Effector memory CD4-positive, alpha-beta T cell (primary cell): ENCODE data around the gene PRRT1.
A peak's percentile ranks its signal among the peaks of the same experiment; 100 is the strongest.

ENCODE experiments used
- DNase-seq, 3 donors: peaks; one replicate each; pipeline ENCODE4 v3.0.0-alpha.2; 2020
- H3K27ac ChIP-seq: 2 replicates; pipeline ENCODE4 v1.7.0; 2013; ENCODE audit warnings: mild to moderate bottlenecking, low read length, moderate library complexity; ENCODE audit not compliant: insufficient read depth, poor library complexity, severe bottlenecking
- H3K27me3 ChIP-seq: replicated peaks from 2 replicates; pipeline ENCODE4 v1.7.0; 2013; ENCODE audit warnings: mild to moderate bottlenecking, low read length; ENCODE audit not compliant: insufficient read depth, control insufficient read depth, poor library complexity, severe bottlenecking
- H3K36me3 ChIP-seq: 2 replicates; pipeline ENCODE4 v1.7.0; 2013; ENCODE audit warnings: mild to moderate bottlenecking, low read length, moderate library complexity; ENCODE audit not compliant: control insufficient read depth, insufficient read depth
- H3K4me1 ChIP-seq: 2 replicates; pipeline ENCODE4 v1.7.0; 2013; ENCODE audit warnings: low read length, mild to moderate bottlenecking; ENCODE audit not compliant: control insufficient read depth, insufficient read depth, poor library complexity, severe bottlenecking
- H3K4me3 ChIP-seq: 2 replicates; pipeline ENCODE4 v1.7.0; 2013; ENCODE audit warnings: low read length, low read depth, mild to moderate bottlenecking; ENCODE audit not compliant: insufficient read depth, poor library complexity, severe bottlenecking
- H3K9me3 ChIP-seq: 2 replicates; pipeline ENCODE4 v1.7.0; 2013; ENCODE audit warnings: mild to moderate bottlenecking, low read length, moderate library complexity; ENCODE audit not compliant: control insufficient read depth

Gene PRRT1

DNA sequence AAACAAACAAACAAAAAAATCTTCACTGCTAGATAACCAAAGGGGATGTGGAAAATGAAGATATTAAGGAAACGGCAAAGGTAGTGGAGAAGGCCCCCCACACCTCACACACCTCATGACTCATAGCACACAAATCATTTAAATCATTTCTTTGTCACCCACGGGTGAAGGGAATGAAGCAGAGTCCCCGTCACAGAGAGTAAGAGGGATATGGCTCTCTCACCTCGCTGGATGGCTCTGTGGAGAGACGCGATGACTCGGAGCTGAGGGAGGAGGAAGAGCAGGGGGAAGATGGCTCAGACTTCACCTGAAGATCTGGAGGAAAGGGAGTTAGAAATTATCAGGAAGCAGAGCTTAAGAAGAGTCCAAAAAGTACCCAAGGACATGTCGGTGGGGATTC is 24.9 kb downstream of the PRRT1 start:
- peaks cover 23% of the 10 kb centered on the region for H3K4me1 ChIP-seq
- no peak for DNase-seq
- no peaks in the 10 kb centered on the region for H3K9me3 ChIP-seq
- H3K27me3 ChIP-seq: no peaks in the 10 kb centered on the region
- no peak overlapping the region for H3K4me3 ChIP-seq
- H3K27ac ChIP-seq: peak overlapping the region; percentile 82
- peaks cover 21% of the 10 kb centered on the region for H3K36me3 ChIP-seq

GRCh38 chr6:32123681-32124080 is 28.1 kb downstream of the PRRT1 start:
- Histone ChIP-seq H3K27me3 (no peaks in the 10 kb centered on the region), H3K4me3 (no peak overlapping the region), H3K36me3 (peaks cover 46% of the 10 kb centered on the region), H3K4me1 (peaks cover 12% of the 10 kb centered on the region), H3K27ac (no peak overlapping the region), H3K9me3 (no peaks in the 10 kb centered on the region)
- no peak for DNase-seq

DNA sequence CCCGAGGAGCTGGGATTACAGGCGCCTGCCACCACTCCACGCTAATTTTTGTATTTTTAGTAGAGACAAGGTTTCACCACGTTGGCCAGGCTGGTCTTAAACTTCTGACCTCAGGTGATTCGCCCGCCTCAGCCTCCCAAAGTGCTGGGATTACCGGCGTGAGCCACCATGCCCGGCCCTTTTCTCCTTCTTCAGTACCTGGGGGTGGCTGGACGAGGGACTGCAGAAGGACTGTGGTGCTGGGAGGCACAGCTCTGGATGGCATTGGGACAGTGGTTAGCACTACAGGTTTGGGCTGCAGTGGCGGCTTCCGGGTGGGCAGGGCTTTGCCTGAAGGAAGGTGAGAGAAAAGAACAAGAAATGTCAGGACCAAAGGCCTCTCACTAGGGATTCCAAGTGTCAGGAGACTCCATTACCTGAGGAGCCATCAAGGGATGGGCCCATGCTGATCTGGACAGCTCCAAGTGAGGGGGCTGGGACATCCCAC is 31.1 kb downstream of the PRRT1 start:
- DNase-seq: no peak
- H3K9me3 ChIP-seq: no peaks in the 10 kb centered on the region
- H3K4me3 ChIP-seq: no peak overlapping the region
- no peaks in the 10 kb centered on the region for H3K27me3 ChIP-seq
- no peaks in the 10 kb centered on the region for H3K4me1 ChIP-seq
- no peak overlapping the region for H3K27ac ChIP-seq
- peaks cover 69% of the 10 kb centered on the region for H3K36me3 ChIP-seq

GRCh38 chr6:32118782-32119628 is 32.7 kb downstream of the PRRT1 start:
- peak; percentile 33 to 48 (median 37) for DNase-seq
- Histone ChIP-seq H3K4me1 (no peaks in the 10 kb centered on the region), H3K9me3 (no peaks in the 10 kb centered on the region), H3K27me3 (no peaks in the 10 kb centered on the region), H3K36me3 (peaks cover 65% of the 10 kb centered on the region), H3K27ac (no peak overlapping the region), H3K4me3 (no peak overlapping the region)

- Histone ChIP-seq H3K9me3 (no peaks in the 10 kb centered on the region), H3K36me3 (peaks cover 60% of the 10 kb centered on the region), H3K4me3 (no peak overlapping the region), H3K4me1 (no peaks in the 10 kb centered on the region), H3K27ac (no peak overlapping the region), H3K27me3 (no peaks in the 10 kb centered on the region)
- no peak for DNase-seq
Measured at GRCh38 chr6:32117461-32117860, 34.3 kb downstream of the PRRT1 start.

DNA sequence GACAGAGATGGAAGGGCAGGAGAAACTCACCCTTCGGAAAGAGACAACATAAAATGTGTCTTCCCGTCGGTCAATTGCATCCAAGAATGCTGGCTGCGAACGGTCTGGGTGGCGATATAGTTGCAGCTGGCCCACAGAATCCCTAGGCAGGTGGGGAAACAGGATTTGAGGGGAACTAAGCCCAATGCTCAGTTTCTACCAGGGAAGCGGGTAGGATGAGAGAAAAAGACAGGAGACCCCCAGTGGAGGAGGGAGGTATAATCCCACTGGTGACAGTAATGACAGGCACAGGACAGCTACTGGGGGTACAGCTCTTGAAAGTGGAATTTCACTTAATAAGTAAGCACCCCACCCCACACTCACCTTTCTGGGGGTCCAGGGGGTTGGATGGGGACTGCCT is 35.1 kb downstream of the PRRT1 start:
- no peak for DNase-seq
- Histone ChIP-seq H3K4me1 (no peaks in the 10 kb centered on the region), H3K27me3 (no peaks in the 10 kb centered on the region), H3K9me3 (no peaks in the 10 kb centered on the region), H3K4me3 (no peak overlapping the region), H3K27ac (no peak overlapping the region), H3K36me3 (peaks cover 54% of the 10 kb centered on the region)

DNA sequence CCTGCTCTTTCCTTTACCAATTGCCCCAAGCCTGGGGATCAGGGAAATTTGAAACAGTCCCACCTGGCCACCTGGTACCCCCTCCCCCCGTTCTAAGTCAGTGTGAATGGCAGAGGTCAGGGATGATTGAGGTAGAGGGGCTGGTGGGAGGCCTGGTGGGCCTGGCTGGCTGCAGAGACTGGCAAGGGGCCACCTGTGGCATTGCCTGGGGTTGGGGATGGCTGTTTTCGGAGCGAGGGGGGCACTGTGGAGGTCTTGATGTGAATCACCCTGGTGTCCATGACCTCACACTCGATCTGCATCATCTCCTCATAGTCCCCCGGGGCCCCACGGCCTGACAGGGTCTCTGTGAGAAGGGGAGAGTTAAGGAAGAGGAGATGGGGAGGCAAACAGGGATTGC is 36.1 kb downstream of the PRRT1 start:
- no peak overlapping the region for H3K27ac ChIP-seq
- no peaks in the 10 kb centered on the region for H3K27me3 ChIP-seq
- H3K9me3 ChIP-seq: no peaks in the 10 kb centered on the region
- H3K4me1 ChIP-seq: no peaks in the 10 kb centered on the region
- no peak overlapping the region for H3K4me3 ChIP-seq
- DNase-seq: no peak
- peaks cover 46% of the 10 kb centered on the region for H3K36me3 ChIP-seq

- Histone ChIP-seq H3K4me3 (no peak overlapping the region), H3K36me3 (peaks cover 43% of the 10 kb centered on the region), H3K4me1 (no peaks in the 10 kb centered on the region), H3K27ac (no peak overlapping the region), H3K9me3 (no peaks in the 10 kb centered on the region), H3K27me3 (no peaks in the 10 kb centered on the region)
- no peak for DNase-seq
Measured at GRCh38 chr6:32114796-32115195, 36.9 kb downstream of the PRRT1 start.

- Histone ChIP-seq H3K36me3 (peaks cover 31% of the 10 kb centered on the region), H3K27ac (no peak overlapping the region), H3K4me1 (peaks cover 7% of the 10 kb centered on the region), H3K9me3 (no peaks in the 10 kb centered on the region), H3K27me3 (no peaks in the 10 kb centered on the region), H3K4me3 (no peak overlapping the region)
- no peak for DNase-seq
Measured at GRCh38 chr6:32113386-32114352, 38.1 kb downstream of the PRRT1 start.
